ENCODE measurements around the gene PHF23.

Gene PHF23

DNA sequence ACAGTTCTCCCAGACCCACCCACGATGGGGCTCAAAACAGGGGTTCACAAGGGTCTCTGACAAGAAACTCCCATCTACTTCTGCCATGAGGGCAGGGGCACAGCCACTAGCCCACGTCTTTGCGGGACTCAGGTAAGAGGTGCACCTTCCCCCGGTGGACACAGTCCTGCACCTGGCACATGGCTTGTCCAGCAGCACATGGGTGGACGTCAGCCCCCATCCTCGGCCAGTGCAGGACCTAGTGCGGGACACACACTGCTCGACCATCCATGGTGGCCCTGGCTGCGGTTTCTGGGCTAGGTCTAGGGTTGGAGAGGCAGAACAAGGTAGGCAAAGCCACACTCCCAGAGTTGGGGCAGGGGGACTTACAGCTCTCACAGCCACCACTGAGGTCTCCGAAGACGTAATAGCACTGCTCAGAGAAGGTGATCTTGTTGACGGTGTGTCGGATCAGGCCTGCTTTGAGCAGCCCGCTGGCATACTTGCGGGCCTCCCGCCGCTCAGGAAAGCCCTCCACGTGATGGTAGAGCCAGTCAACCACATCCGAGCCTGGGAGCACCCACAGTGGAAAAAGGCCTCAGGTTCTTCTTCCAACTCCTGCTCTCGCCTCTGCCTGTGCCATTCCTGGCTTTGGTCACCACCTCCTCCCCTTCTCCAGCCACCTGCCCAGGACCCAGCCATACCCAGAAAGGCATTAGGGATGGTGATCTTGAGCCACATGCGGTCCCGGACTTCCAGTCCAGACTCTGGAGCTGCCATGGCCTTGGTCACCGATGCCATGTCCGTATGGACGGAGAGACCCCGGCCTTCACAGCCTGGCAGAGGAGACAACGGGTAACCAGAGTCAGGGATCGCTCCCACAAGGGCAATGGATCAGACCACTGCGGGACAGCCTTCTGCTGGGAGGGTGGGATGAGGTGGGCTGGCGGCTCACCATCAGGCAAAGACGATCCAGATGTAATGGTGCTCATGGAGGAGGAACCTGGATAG lies 12.2 kb downstream of the PHF23 start:
- DNase-seq (no peak), ATAC-seq (ENCODE audit: insufficient read depth, low read depth) (no peak)
- Histone ChIP-seq H4K20me1 (ENCODE audit: insufficient read depth, low read length) (peaks cover 44% of the 10 kb centered on the region), H3K36me3 (ENCODE audit: insufficient read depth, low read length) (peaks cover 91% of the 10 kb centered on the region), H3K9me3 (ENCODE audit: insufficient read depth, low read length, severe bottlenecking) (no peaks in the 10 kb centered on the region), H3K27ac (ENCODE audit: low read length) (no peak overlapping the region), H3K4me1 (ENCODE audit: insufficient read depth, low read length) (peaks cover 18% of the 10 kb centered on the region), H3K4me3 (ENCODE audit: low read depth in 1 of 2, low read length in 2 of 2) (no peak overlapping the region), H2AFZ (ENCODE audit: low read depth, low read length) (no peak overlapping the region), H3K79me2 (ENCODE audit: insufficient read depth, low read length) (peaks cover 33% of the 10 kb centered on the region), H3K27me3 (ENCODE audit: insufficient read depth, low read length, poor library complexity) (no peaks in the 10 kb centered on the region), H3K9ac (ENCODE audit: low read depth, low read length) (no peak overlapping the region), H3K4me2 (ENCODE audit: insufficient read depth, low read length) (no peak overlapping the region)
- TF ChIP-seq CTCF (IDR thresholded peaks at IDR 0.05; ENCODE audit: borderline replicate concordance, extremely low read depth, low read length, poor library complexity, severe bottlenecking) = no peak

DNA sequence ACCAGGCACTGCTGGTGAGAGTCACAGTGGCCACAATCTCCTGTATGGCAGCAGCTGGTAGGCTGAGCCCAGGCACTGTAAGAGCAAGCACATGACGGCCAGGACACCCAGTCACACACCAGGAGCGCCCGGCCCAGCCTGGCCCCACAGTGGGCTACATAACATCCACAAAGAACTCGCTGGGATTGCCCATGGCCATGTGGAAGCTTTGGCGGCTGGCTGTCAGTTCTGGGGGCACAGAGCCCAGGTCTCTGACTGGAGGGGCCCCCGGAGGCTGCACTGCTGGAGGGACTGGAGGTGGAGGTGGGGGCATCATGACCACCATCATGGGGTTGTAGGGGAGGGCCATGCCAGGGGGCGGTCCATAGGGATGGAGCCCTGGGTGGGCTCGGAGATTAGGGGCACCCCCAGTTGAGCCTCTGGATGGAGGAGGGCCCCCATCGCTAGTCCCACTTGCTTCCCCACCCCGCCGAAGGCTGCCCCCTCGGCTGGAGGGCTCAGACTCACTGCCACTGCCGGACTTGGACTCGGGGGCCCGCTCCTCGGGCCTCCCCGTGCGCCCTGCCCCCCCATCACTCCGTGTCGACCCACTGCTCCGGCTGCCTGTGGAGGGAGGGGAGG lies 13.4 kb downstream of the PHF23 start:
- Histone ChIP-seq H3K4me1 (ENCODE audit: insufficient read depth, low read length) (peaks cover 22% of the 10 kb centered on the region), H3K27me3 (ENCODE audit: insufficient read depth, low read length, poor library complexity) (no peaks in the 10 kb centered on the region), H3K9me3 (ENCODE audit: insufficient read depth, low read length, severe bottlenecking) (no peaks in the 10 kb centered on the region), H3K9ac (ENCODE audit: low read depth, low read length) (no peak overlapping the region), H3K79me2 (ENCODE audit: insufficient read depth, low read length) (peaks cover 33% of the 10 kb centered on the region), H2AFZ (ENCODE audit: low read depth, low read length) (no peak overlapping the region), H3K4me3 (ENCODE audit: low read depth in 1 of 2, low read length in 2 of 2) (no peak overlapping the region), H3K36me3 (ENCODE audit: insufficient read depth, low read length) (peaks cover 98% of the 10 kb centered on the region), H3K27ac (ENCODE audit: low read length) (no peak overlapping the region), H4K20me1 (ENCODE audit: insufficient read depth, low read length) (peaks cover 50% of the 10 kb centered on the region), H3K4me2 (ENCODE audit: insufficient read depth, low read length) (no peak overlapping the region)
- ATAC-seq (ENCODE audit: insufficient read depth, low read depth) (no peak), DNase-seq (no peak)
- TF ChIP-seq EZH2 (IDR thresholded peaks at IDR 0.05; ENCODE audit: borderline replicate concordance, low read depth, low read length, severe bottlenecking) (no peak), CTCF (IDR thresholded peaks at IDR 0.05; ENCODE audit: borderline replicate concordance, extremely low read depth, low read length, poor library complexity, severe bottlenecking) (no peak)

DNA sequence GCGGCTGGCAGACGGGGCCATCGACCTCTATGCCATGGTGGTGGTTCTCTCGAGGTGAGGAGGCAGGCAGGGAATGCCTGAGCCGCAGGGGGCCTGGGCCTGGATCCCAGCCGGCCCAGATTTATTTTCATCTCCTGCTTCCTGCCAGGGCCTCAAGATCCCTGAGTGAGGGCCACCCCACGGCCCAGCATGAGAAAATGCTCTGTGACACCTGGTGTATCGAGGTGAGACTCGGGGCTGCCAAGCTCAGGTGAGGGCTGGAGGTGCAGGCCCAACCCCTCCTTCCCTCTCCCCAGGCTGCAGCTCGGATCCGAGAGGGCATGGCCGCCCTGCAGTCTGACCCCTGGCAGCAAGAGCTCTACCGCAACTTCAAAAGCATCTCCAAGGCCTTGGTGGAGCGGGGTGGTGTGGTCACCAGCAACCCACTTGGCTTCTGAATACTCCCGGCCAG lies 14.6 kb downstream of the PHF23 start:
- no peak for TF ChIP-seq CTCF (IDR thresholded peaks at IDR 0.05; ENCODE audit: borderline replicate concordance, extremely low read depth, low read length, poor library complexity, severe bottlenecking)
- H3K27ac ChIP-seq (ENCODE audit: low read length) = no peak overlapping the region
- peaks cover 41% of the 10 kb centered on the region for H4K20me1 ChIP-seq (ENCODE audit: insufficient read depth, low read length)
- no peak for DNase-seq
- ATAC-seq (ENCODE audit: insufficient read depth, low read depth) = no peak
- no peak overlapping the region for H3K4me2 ChIP-seq (ENCODE audit: insufficient read depth, low read length)
- H2AFZ ChIP-seq (ENCODE audit: low read depth, low read length) = no peak overlapping the region
- H3K27me3 ChIP-seq (ENCODE audit: insufficient read depth, low read length, poor library complexity) = no peaks in the 10 kb centered on the region
- peaks cover 89% of the 10 kb centered on the region for H3K36me3 ChIP-seq (ENCODE audit: insufficient read depth, low read length)
- H3K9ac ChIP-seq (ENCODE audit: low read depth, low read length) = no peak overlapping the region
- no peaks in the 10 kb centered on the region for H3K9me3 ChIP-seq (ENCODE audit: insufficient read depth, low read length, severe bottlenecking)
- H3K4me1 ChIP-seq (ENCODE audit: insufficient read depth, low read length) = peaks cover 25% of the 10 kb centered on the region
- peaks cover 33% of the 10 kb centered on the region for H3K79me2 ChIP-seq (ENCODE audit: insufficient read depth, low read length)
- no peak overlapping the region for H3K4me3 ChIP-seq (ENCODE audit: low read depth in 1 of 2, low read length in 2 of 2)

Data from DND-41 (cell line).